Measurements from ENCODE around the gene SLC27A5. TPM values are rescaled to one million over a fixed set of nuclear protein-coding genes. Genes with fewer than 3 reads are reported as not detected.
"Not testable (repeated sequence)": the region's sequence is repeated elsewhere in the genome, so short reads cannot be mapped to it uniquely, and the experiment has no call there.

Gene SLC27A5
- total RNA-seq, 4 donors from 2014 or later: 3.8 to 10.8 (median 4.6) TPM

DNA sequence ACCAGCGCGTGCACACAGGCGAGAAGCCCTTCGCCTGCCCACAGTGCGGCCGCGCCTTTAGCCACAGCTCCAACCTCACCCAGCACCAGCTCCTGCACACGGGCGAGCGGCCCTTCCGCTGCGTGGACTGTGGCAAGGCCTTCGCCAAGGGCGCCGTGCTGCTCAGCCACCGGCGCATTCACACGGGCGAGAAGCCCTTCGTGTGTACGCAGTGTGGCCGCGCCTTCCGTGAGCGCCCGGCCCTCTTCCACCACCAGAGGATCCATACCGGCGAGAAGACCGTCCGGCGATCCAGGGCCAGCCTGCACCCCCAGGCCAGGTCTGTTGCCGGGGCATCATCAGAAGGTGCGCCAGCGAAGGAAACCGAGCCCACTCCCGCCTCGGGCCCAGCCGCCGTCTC, 40.1 kb downstream of the SLC27A5 start:
- Histone ChIP-seq H3K27me3 (no peaks in the 10 kb centered on the region), H3K9me3 (no peaks in the 10 kb centered on the region), H3K4me1 (peaks cover 18 to 43% (median 30%) of the 10 kb centered on the region in 4 donors), H3K27ac (replicated peaks in 1 of 4) (no peak overlapping the region), H3K4me3 (no peak overlapping the region), H3K36me3 (peaks cover 14 to 48% (median 39%) of the 10 kb centered on the region in 4 donors)
- DNase-seq (ENCODE audit: extremely low spot score): no peak
- intact Hi-C loops (cut with DNase I): no loop called here
- 93% methylated on average over 31 of the region's 39 CpGs for WGBS
- TF ChIP-seq POLR2A (IDR thresholded peaks at IDR 0.05; ENCODE audit: low read depth): no peak
- TF ChIP-seq POLR2AphosphoS5 (IDR thresholded peaks at IDR 0.05): no peak
- no peak for TF ChIP-seq EP300 (IDR thresholded peaks at IDR 0.05)
- TF ChIP-seq, protein P1, sequence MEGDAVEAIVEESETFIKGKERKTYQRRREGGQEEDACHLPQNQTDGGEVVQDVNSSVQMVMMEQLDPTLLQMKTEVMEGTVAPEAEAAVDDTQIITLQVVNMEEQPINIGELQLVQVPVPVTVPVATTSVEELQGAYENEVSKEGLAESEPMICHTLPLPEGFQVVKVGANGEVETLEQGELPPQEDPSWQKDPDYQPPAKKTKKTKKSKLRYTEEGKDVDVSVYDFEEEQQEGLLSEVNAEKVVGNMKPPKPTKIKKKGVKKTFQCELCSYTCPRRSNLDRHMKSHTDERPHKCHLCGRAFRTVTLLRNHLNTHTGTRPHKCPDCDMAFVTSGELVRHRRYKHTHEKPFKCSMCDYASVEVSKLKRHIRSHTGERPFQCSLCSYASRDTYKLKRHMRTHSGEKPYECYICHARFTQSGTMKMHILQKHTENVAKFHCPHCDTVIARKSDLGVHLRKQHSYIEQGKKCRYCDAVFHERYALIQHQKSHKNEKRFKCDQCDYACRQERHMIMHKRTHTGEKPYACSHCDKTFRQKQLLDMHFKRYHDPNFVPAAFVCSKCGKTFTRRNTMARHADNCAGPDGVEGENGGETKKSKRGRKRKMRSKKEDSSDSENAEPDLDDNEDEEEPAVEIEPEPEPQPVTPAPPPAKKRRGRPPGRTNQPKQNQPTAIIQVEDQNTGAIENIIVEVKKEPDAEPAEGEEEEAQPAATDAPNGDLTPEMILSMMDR (IDR thresholded peaks at IDR 0.05): no peak

DNA sequence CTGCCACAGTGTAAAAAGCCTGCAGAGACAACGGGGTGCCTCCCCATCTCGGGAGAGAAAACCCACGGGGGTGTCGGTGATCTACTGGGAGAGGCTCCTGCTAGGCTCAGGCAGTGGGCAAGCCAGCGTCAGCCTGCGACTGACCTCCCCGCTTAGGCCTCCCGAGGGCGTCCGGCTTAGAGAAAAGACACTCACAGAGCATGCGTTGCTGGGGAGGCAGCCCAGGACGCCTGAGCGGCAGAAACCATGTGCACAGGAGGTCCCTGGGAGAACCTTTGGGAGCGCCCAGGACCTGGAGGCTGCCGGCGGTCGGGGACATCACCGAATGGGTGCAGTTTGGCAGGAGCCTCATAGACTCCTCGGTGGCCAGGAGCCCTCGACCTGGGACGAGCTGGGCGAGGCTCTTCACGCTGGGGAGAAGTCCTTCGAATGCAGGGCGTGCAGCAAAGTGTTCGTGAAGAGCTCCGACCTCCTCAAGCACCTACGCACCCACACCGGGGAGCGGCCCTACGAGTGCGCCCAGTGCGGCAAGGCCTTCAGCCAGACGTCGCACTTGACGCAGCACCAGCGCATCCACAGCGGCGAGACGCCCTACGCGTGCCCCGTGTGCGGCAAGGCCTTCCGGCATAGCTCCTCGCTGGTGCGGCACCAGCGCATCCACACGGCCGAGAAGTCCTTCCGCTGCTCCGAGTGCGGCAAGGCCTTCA, 40.8 kb downstream of the SLC27A5 start:
- H3K27ac ChIP-seq (replicated peaks in 1 of 4); H3K9me3 ChIP-seq; H3K27me3 ChIP-seq; H3K4me3 ChIP-seq; DNase-seq (ENCODE audit: extremely low spot score); intact Hi-C loops (cut with DNase I): not testable (repeated sequence)
- WGBS: 97% methylated on average over 7 of the region's 53 CpGs
- peaks cover 14 to 48% (median 39%) of the 10 kb centered on the region in 4 donors for H3K36me3 ChIP-seq
- peaks cover 17 to 45% (median 31%) of the 10 kb centered on the region in 4 donors for H3K4me1 ChIP-seq

DNA sequence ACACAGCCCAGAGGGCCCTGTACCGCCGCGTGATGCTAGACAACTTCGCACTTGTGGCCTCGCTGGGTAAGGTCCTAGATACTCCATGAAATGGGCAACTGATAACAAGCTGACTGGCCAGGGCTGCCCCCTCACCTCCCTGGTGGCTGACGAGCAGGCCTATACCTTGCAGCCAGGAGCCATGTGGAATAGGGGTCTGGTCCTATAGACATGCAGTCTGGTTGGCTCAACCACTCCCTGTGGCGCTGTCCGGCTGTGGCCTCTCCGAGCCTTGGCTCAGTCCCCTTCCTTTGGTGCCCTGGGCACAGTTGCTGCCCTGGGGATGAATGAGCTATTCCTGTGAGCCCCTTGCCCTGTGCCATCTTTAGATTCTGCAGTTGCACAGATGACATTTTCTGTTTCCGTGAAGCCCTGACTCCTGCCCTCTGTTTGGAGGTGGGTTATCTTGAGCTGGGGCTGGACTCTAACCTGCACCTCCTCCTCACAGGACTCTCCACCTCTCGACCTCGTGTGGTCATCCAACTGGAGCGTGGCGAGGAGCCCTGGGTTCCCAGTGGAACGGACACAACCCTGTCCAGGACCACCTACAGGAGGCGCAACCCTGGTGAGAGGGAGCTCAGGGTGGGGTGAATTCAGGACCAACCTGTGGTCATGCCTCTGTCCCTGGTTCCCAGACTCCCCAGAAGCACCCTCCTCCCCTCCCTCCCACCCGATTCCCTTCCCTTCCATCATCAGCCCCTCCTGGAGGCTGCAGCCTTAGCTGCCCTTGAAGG, 42.4 kb downstream of the SLC27A5 start:
- Histone ChIP-seq H3K36me3 (peaks cover 14 to 48% (median 39%) of the 10 kb centered on the region in 4 donors), H3K4me3 (no peak overlapping the region), H3K27ac (replicated peaks in 1 of 4) (no peak overlapping the region), H3K4me1 (peaks cover 11 to 34% (median 21%) of the 10 kb centered on the region in 4 donors), H3K9me3 (no peaks in the 10 kb centered on the region), H3K27me3 (no peaks in the 10 kb centered on the region)
- 90% methylated on average over 14 of the region's 17 CpGs for WGBS
- intact Hi-C loops (cut with DNase I): no loop called here
- TF ChIP-seq EP300 (IDR thresholded peaks at IDR 0.05): no peak
- TF ChIP-seq POLR2AphosphoS5 (IDR thresholded peaks at IDR 0.05): no peak
- no peak for TF ChIP-seq POLR2A (IDR thresholded peaks at IDR 0.05; ENCODE audit: low read depth)
- TF ChIP-seq, protein P1 (IDR thresholded peaks at IDR 0.05): no peak
- no peak for DNase-seq (ENCODE audit: extremely low spot score)

DNA sequence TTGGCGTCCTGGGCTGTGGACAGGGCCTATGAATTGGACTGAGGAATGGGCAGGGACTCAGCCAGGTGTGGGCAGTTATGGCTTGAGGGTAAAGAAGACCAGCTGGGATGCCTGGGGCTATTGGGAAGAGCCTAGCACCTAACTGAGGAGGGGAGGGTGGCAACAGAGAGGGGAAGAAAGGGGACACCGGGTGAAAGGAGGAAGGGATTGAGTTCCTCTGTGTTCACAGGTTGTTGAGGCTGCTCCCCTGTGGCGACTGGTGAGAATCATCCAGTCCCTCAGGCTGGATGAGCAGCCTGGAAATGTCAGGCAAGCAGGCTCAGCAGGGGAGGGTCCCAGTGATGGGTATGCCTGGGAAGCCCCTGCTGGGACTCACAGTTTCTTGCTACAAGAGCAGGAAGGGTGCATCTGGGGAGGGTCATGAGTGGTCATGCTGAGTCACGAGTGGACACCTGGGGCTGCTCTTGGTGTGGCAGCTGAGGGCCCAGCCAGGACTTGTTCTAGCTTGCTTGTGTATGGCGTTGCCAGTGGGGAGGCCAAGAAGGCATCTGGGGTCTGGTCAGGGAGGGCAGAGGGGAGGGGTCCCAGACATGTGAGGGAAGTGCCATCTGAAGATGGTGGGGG, 43.5 kb downstream of the SLC27A5 start:
- Histone ChIP-seq H3K36me3 (peaks cover 14 to 44% (median 39%) of the 10 kb centered on the region in 4 donors), H3K27me3 (no peaks in the 10 kb centered on the region), H3K4me1 (peaks cover 11 to 34% (median 21%) of the 10 kb centered on the region in 4 donors), H3K27ac (replicated peaks in 1 of 4) (no peak overlapping the region), H3K9me3 (no peaks in the 10 kb centered on the region), H3K4me3 (peak overlapping the region; percentile 6 to 85 (median 46))
- WGBS: 61% methylated on average over 5 of the region's 5 CpGs
- TF ChIP-seq EP300 (IDR thresholded peaks at IDR 0.05): no peak
- TF ChIP-seq POLR2AphosphoS5 (IDR thresholded peaks at IDR 0.05): no peak
- TF ChIP-seq, protein P1 (IDR thresholded peaks at IDR 0.05): no peak
- TF ChIP-seq POLR2A (IDR thresholded peaks at IDR 0.05; ENCODE audit: low read depth): no peak
- DNase-seq (ENCODE audit: extremely low spot score): no peak
- intact Hi-C loops (cut with DNase I): no loop called here

Data from esophagus muscularis mucosa (tissue), 4 donors.